A549 (cell line): ENCODE results near the gene NTSR1. TPM values are rescaled to one million over a fixed set of nuclear protein-coding genes. Genes with fewer than 3 reads are reported as not detected.

Experiments used
- ATAC-seq, 2 experiments: fragments of 200-7000 bp in 1 of 2; fragments of >200 bp in 1 of 2; cut with Nextera tagmentation in 1 of 2; cut with Tn5 transposase in 1 of 2; 3 replicates each; pipeline versions ENCODE4 v1.8.0 to v1.9.1; 2018 to 2020; ENCODE audit warnings: mild to moderate bottlenecking in 1 of 2, moderate library complexity in 1 of 2
- CTCF ChIA-PET: fragments of 300-600 bp; sonication (Branson Sonifier 250); formaldehyde crosslinking; extraction: SDS; loops from one replicate; lab custom pipeline; 2021; ENCODE audit warnings: antibody characterized with exemption, inconsistent platforms; lab: Yijun Ruan, JAX
- POLR2A ChIA-PET: fragments of 350-600 bp; formaldehyde crosslinking; extraction: SDS; loops from one replicate; lab custom pipeline; 2021; ENCODE audit warnings: antibody characterized with exemption, inconsistent platforms; lab: Yijun Ruan, JAX
- DNase-seq, 2 experiments: peaks; one replicate each; pipeline versions ENCODE4 v3.0.0 to v3.0.0-alpha.2; 2011 to 2016; ENCODE audit warnings: low read depth in 1 of 2, low spot score in 1 of 2
- FAIRE-seq: peaks from 2 replicates; lab custom pipeline; 2011; peaks lifted over from hg19 to GRCh38; lab: Jason Lieb, UNC
- H3K27ac ChIP-seq, 2 experiments: fragments of >200 bp; sonication (Bioruptor Twin); formaldehyde crosslinking; 3 replicates each; pipeline ENCODE4 v1.5.1; 2016 to 2017
- H3K4me1 ChIP-seq: fragments of >200 bp; sonication (Bioruptor Twin); formaldehyde crosslinking; 3 replicates; pipeline ENCODE4 v1.6.1; 2016
- H3K4me2 ChIP-seq: fragments of >200 bp; sonication (Bioruptor Twin); formaldehyde crosslinking; 3 replicates; pipeline ENCODE4 v1.6.1; 2016
- H3K4me3 ChIP-seq: fragments of >200 bp; sonication (Bioruptor Twin); formaldehyde crosslinking; 3 replicates; pipeline ENCODE4 v1.5.1; 2016
- H3K9me3 ChIP-seq: fragments of >200 bp; sonication (Bioruptor Twin); formaldehyde crosslinking; 3 replicates; pipeline ENCODE4 v1.6.1; 2016
- CBX8 ChIP-seq: fragments of 200-600 bp; sonication (generic); IDR thresholded peaks from 2 replicates; pipeline ENCODE4 v1.6.1; 2016
- CHD2 ChIP-seq: fragments of 150-350 bp; IDR thresholded peaks from 2 replicates; pipeline ENCODE4 v1.6.1; 2014; ENCODE audit warnings: low read length; ENCODE audit not compliant: partially characterized antibody
- EHF ChIP-seq: fragments of 250-450 bp; sonication (Bioruptor Pico); IDR thresholded peaks from 2 replicates; pipeline ENCODE4 v1.5.0; 2020; ENCODE audit warnings: mild to moderate bottlenecking
- ESRRA ChIP-seq: fragments of 150-350 bp; IDR thresholded peaks from 2 replicates; pipeline ENCODE4 v1.6.1; 2014; ENCODE audit warnings: mild to moderate bottlenecking, low read length, borderline replicate concordance
- HOXB13 ChIP-seq: fragments of 250-450 bp; sonication (Bioruptor Pico); IDR thresholded peaks from 2 replicates; pipeline ENCODE4 v1.5.0; 2020; ENCODE audit warnings: low read depth, mild to moderate bottlenecking, moderate library complexity
- MAZ ChIP-seq: fragments of 150-350 bp; IDR thresholded peaks from 2 replicates; pipeline ENCODE4 v1.6.1; 2014; ENCODE audit warnings: antibody characterized with exemption, low read depth, low read length, borderline replicate concordance
- NFE2L2 ChIP-seq: fragments of 150-350 bp; conservative IDR thresholded peaks from 2 replicates; pipeline ENCODE4 v1.6.1; 2014; ENCODE audit warnings: low read length
- POLR2A ChIP-seq: IDR thresholded peaks from 2 replicates; pipeline ENCODE4 v1.6.1; 2012; ENCODE audit warnings: mild to moderate bottlenecking, low read length
- POLR2AphosphoS2 ChIP-seq: conservative IDR thresholded peaks from 2 replicates; pipeline ENCODE4 v1.6.1; 2012; ENCODE audit warnings: low read length, improper control_type of control experiment, inconsistent platforms
- RAD21 ChIP-seq, 2 experiments: fragments of >200 bp in 1 of 2; sonication (Bioruptor Twin) in 1 of 2; formaldehyde crosslinking in 1 of 2; IDR thresholded peaks in 1 of 2; conservative IDR thresholded peaks in 1 of 2; 2 replicates in 1 of 2; 3 replicates in 1 of 2; pipeline ENCODE4 v1.6.1; 2012 to 2018; ENCODE audit warnings: inconsistent platforms in 1 of 2
- RFX5 ChIP-seq: fragments of 450-650 bp; IDR thresholded peaks from 2 replicates; pipeline ENCODE4 v1.7.1; 2014; ENCODE audit warnings: antibody characterized with exemption, mild to moderate bottlenecking, moderate library complexity
- SMC3 ChIP-seq: fragments of >200 bp; sonication (Bioruptor Twin); formaldehyde crosslinking; IDR thresholded peaks from 3 replicates; pipeline ENCODE4 v1.6.1; 2018; ENCODE audit warnings: inconsistent platforms
- SREBF2 ChIP-seq: fragments of 450-650 bp; IDR thresholded peaks from 2 replicates; pipeline ENCODE4 v1.6.1; 2014; ENCODE audit warnings: mild to moderate bottlenecking, moderate library complexity
- TFCP2L1 ChIP-seq: fragments of 250-450 bp; sonication (Bioruptor Pico); IDR thresholded peaks from 2 replicates; pipeline ENCODE4 v1.5.0; 2021; ENCODE audit warnings: mild to moderate bottlenecking
- WGBS: methylation state at CpG from one replicate; pipeline ENCODE4 v1.1.6; 2017; ENCODE audit errors: missing lambda C conversion rate; 5-methylcytosine and 5-hydroxymethylcytosine counted together
- polyA plus RNA-seq, 4 experiments: library from polyadenylated mRNA; depleted of rRNA in 3 of 4; stranded (reverse); fragments of >200 nt; fragmentation: RNase III in 1 of 4; extraction: RNeasy Plus Mini Kit Qiagen cat#74134 plus additional on column Dnase treatment in 1 of 4; gene quantifications; 2 replicates in 3 of 4; 3 replicates in 1 of 4; pipeline ENCODE4 v1.2.3, GENCODE V29; 2011 to 2017
- TF ChIP-seq, protein P1 (sequence below): fragments of 200-600 bp; sonication (generic); IDR thresholded peaks from 2 replicates; pipeline ENCODE4 v1.6.1; 2016; ENCODE audit warnings: antibody characterized with exemption, mild to moderate bottlenecking, moderate library complexity
- TF ChIP-seq, protein P2 (sequence below): IDR thresholded peaks from 2 replicates; pipeline ENCODE4 v1.6.1; 2012
- TF ChIP-seq, protein P3 (sequence below): fragments of >200 bp; sonication (Bioruptor Twin); formaldehyde crosslinking; IDR thresholded peaks from 3 replicates; pipeline ENCODE4 v1.6.1; 2016
- TF ChIP-seq, protein P4 (sequence below): fragments of >200 bp; sonication (Bioruptor Twin); formaldehyde crosslinking; IDR thresholded peaks from 2 replicates; pipeline ENCODE4 v1.6.1; 2016
- TF ChIP-seq, protein P5 (sequence below): IDR thresholded peaks from 2 replicates; pipeline ENCODE4 v1.6.1; 2012; ENCODE audit warnings: low read depth, borderline replicate concordance
- TF ChIP-seq, protein P6 (sequence below): IDR thresholded peaks from 2 replicates; pipeline ENCODE4 v1.6.1; 2012
- TF ChIP-seq, protein P7 (sequence below): fragments of 250-450 bp; sonication (Bioruptor Pico); IDR thresholded peaks from 2 replicates; pipeline ENCODE4 v1.5.0; 2020; ENCODE audit warnings: low read depth, mild to moderate bottlenecking, moderate library complexity

Gene NTSR1
- polyA plus RNA-seq, 2 of the 4 experiments (the other 2 are of a cell fraction) = 0.03 TPM; not detected in 1

DNA sequence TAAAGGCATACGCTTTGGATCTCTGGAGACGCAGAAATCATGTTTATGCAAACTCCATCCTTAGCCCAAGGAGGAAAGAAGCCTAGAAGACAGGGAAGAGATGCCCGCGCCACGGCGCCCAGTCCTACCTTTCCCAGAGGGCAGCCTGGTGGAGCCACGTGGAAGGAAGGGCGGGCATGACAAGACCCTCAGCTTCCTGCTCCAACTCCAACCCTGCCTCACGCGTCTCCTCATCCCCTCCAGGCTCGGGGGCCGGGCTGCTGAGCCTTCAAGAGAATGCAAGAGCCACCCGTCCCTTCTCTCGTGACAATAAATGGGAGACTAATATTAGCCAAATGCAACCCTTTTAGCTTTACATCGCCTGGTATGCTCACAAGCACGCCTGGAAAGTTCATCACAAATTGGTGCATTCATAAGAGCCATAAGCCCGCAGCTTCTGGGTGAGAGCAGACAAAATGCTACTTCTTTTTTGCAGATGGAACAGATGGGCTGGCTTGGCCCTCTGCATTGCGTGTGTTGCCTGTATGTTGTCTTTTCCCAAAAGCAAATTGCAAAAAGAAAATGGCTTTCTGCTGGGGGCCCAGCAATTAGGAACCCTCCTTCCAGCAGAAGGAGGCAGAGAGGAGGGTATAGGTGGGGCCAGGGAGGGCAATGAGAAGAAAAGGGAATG, 8.2 kb upstream of the NTSR1 start (continued):
- TF ChIP-seq EHF = no peak
- TF ChIP-seq, all 56 proteins: peak for 0

DNA sequence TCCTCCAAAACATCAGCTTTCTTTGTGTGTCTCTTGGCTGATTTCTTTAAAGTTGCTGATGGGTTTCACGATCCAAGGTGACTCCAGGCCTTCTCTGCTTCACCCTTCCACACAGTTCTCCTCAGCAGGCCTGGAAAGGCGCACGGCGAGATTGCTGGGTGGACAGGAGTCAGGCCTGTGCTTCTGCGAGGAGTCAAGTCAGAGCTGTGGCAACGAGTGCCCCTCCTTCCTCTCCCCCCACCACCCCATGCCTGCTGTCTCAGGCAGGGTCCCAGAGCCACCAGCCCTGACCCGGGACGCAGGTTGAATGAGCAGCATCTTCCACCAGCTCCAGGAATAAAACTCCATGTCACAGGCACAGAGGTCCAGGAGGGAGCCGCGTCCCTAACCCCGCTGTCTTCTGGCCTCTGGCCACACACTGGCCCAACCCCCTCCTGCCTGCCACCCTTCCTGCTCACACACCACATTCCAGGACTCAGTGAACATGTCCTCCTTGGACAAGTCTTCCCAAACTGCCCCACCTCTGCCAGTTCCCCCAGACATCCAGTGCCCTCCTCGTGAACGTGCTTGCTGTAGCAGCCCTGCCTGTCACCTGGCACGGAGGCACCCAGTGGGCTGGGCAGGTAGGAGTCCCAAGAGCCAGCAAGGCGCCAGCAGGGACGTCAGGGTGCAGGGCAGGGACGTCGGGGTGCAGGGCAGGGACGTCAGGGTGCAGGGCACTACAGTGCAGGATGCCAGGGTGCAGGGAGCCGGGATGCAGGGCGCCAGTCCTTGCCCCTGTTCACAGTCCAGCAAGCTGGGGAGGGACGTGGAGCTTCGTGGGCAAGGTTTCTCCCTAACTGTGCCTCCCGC, 7.2 kb upstream of the NTSR1 start:
- Histone ChIP-seq H3K9me3 (no peaks in the 10 kb centered on the region), H3K4me1 (peaks cover 34% of the 10 kb centered on the region), H3K4me2 (no peak overlapping the region), H3K27ac (no peak overlapping the region), H3K4me3 (no peak overlapping the region)
- ATAC-seq (no peak), DNase-seq (no peak), FAIRE-seq (no peak)
- POLR2A ChIA-PET = no interaction called here
- WGBS = 86% methylated on average over 23 of the region's 24 CpGs
- TF ChIP-seq CHD2 (no peak), SMC3 (no peak), RFX5 (no peak), TFCP2L1 (no peak), SREBF2 (no peak), HOXB13 (no peak), POLR2AphosphoS2 (no peak), MAZ (no peak), RAD21 (conservative IDR thresholded peaks at IDR 0.05 in 1 of 2, IDR thresholded peaks at IDR 0.05 in 1 of 2) (no peak), ESRRA (no peak), NFE2L2 (no peak), CBX8 (no peak), POLR2A (no peak)
- TF ChIP-seq, protein P1, sequence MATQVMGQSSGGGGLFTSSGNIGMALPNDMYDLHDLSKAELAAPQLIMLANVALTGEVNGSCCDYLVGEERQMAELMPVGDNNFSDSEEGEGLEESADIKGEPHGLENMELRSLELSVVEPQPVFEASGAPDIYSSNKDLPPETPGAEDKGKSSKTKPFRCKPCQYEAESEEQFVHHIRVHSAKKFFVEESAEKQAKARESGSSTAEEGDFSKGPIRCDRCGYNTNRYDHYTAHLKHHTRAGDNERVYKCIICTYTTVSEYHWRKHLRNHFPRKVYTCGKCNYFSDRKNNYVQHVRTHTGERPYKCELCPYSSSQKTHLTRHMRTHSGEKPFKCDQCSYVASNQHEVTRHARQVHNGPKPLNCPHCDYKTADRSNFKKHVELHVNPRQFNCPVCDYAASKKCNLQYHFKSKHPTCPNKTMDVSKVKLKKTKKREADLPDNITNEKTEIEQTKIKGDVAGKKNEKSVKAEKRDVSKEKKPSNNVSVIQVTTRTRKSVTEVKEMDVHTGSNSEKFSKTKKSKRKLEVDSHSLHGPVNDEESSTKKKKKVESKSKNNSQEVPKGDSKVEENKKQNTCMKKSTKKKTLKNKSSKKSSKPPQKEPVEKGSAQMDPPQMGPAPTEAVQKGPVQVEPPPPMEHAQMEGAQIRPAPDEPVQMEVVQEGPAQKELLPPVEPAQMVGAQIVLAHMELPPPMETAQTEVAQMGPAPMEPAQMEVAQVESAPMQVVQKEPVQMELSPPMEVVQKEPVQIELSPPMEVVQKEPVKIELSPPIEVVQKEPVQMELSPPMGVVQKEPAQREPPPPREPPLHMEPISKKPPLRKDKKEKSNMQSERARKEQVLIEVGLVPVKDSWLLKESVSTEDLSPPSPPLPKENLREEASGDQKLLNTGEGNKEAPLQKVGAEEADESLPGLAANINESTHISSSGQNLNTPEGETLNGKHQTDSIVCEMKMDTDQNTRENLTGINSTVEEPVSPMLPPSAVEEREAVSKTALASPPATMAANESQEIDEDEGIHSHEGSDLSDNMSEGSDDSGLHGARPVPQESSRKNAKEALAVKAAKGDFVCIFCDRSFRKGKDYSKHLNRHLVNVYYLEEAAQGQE = no peak
- TF ChIP-seq, protein P2, sequence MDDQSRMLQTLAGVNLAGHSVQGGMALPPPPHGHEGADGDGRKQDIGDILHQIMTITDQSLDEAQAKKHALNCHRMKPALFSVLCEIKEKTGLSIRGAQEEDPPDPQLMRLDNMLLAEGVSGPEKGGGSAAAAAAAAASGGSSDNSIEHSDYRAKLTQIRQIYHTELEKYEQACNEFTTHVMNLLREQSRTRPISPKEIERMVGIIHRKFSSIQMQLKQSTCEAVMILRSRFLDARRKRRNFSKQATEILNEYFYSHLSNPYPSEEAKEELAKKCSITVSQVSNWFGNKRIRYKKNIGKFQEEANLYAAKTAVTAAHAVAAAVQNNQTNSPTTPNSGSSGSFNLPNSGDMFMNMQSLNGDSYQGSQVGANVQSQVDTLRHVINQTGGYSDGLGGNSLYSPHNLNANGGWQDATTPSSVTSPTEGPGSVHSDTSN = no peak
- TF ChIP-seq, protein P3, sequence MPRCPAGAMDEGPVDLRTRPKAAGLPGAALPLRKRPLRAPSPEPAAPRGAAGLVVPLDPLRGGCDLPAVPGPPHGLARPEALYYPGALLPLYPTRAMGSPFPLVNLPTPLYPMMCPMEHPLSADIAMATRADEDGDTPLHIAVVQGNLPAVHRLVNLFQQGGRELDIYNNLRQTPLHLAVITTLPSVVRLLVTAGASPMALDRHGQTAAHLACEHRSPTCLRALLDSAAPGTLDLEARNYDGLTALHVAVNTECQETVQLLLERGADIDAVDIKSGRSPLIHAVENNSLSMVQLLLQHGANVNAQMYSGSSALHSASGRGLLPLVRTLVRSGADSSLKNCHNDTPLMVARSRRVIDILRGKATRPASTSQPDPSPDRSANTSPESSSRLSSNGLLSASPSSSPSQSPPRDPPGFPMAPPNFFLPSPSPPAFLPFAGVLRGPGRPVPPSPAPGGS = no peak
- TF ChIP-seq, protein P4, sequence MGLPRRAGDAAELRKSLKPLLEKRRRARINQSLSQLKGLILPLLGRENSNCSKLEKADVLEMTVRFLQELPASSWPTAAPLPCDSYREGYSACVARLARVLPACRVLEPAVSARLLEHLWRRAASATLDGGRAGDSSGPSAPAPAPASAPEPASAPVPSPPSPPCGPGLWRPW = no peak
- TF ChIP-seq, protein P5, sequence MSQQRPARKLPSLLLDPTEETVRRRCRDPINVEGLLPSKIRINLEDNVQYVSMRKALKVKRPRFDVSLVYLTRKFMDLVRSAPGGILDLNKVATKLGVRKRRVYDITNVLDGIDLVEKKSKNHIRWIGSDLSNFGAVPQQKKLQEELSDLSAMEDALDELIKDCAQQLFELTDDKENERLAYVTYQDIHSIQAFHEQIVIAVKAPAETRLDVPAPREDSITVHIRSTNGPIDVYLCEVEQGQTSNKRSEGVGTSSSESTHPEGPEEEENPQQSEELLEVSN = no peak
- TF ChIP-seq, protein P6, sequence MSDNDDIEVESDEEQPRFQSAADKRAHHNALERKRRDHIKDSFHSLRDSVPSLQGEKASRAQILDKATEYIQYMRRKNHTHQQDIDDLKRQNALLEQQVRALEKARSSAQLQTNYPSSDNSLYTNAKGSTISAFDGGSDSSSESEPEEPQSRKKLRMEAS = no peak
- TF ChIP-seq, protein P7, sequence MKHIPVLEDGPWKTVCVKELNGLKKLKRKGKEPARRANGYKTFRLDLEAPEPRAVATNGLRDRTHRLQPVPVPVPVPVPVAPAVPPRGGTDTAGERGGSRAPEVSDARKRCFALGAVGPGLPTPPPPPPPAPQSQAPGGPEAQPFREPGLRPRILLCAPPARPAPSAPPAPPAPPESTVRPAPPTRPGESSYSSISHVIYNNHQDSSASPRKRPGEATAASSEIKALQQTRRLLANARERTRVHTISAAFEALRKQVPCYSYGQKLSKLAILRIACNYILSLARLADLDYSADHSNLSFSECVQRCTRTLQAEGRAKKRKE (CRISPR knock-in tag) = no peak
- CTCF ChIA-PET = interaction anchor here (0.9 to 16.9 kb wide), 8 partner anchors 12 to 89 kb away, joined by 3 to 250 read pairs (median 4); no protein-coding TSS in a partner anchor
